IMR-90 (cell line): ENCODE data around the gene ESRRB. TPM values are rescaled to one million over a fixed set of nuclear protein-coding genes. Genes with fewer than 3 reads are reported as not detected.
"Not testable (repeated sequence)": the region's sequence is repeated elsewhere in the genome, so short reads cannot be mapped to it uniquely, and the experiment has no call there.

Experiments used
- ATAC-seq: fragments of 200-7000 bp; cut with Tn5 transposase; 2 replicates; pipeline ENCODE4 v1.9.1; 2020; ENCODE audit warnings: low read depth, mild to moderate bottlenecking, moderate library complexity
- BruUV-seq: library from RNA; stranded (reverse); fragments of 400-500 nt; replicated peaks from 2 replicates; lab custom pipeline; 2021; lab: Mats Ljungman, UMichigan
- CTCF ChIA-PET: fragments of 300-600 bp; formaldehyde crosslinking; extraction: SDS; loops from one replicate; lab custom pipeline; 2021; ENCODE audit warnings: antibody characterized with exemption; lab: Yijun Ruan, JAX
- POLR2A ChIA-PET: fragments of 300-600 bp; sonication (Branson Sonifier 250); formaldehyde crosslinking; loops from one replicate; lab custom pipeline; 2022; ENCODE audit warnings: antibody characterized with exemption; ENCODE audit not compliant: unreplicated experiment; lab: Charles Lee
- DNase-seq: peaks from one replicate; pipeline ENCODE4 v3.0.0; 2013
- H2AFZ ChIP-seq: replicated peaks from 2 replicates; pipeline ENCODE3; 2013; ENCODE audit warnings: low read length, mild to moderate bottlenecking; ENCODE audit not compliant: poor library complexity
- H2AK5ac ChIP-seq: 2 replicates; pipeline ENCODE4 v1.6.1; 2013; ENCODE audit warnings: low read depth, low read length, inconsistent platforms
- H2AK9ac ChIP-seq: replicated peaks from 2 replicates; pipeline ENCODE3; 2013; ENCODE audit warnings: mild to moderate bottlenecking, low read depth, low read length, moderate library complexity; ENCODE audit not compliant: poor library complexity
- H2BK120ac ChIP-seq: 2 replicates; pipeline ENCODE4 v1.6.1; 2013; ENCODE audit warnings: low read depth, low read length, inconsistent platforms
- H2BK15ac ChIP-seq: 3 replicates; pipeline ENCODE4 v1.6.1; 2013; ENCODE audit warnings: low read depth, low read length, inconsistent platforms
- H2BK20ac ChIP-seq: 2 replicates; pipeline ENCODE4 v1.6.1; 2013; ENCODE audit warnings: low read depth, mild to moderate bottlenecking, inconsistent platforms, low read length, moderate library complexity
- H2BK5ac ChIP-seq: 2 replicates; pipeline ENCODE4 v1.6.1; 2013; ENCODE audit warnings: mild to moderate bottlenecking, low read depth, low read length, inconsistent platforms; ENCODE audit not compliant: poor library complexity, severe bottlenecking
- H3K14ac ChIP-seq: replicated peaks from 2 replicates; pipeline ENCODE4 v1.6.1; 2013; ENCODE audit warnings: low read depth, low read length, inconsistent platforms
- H3K18ac ChIP-seq: 2 replicates; pipeline ENCODE4 v1.6.1; 2013; ENCODE audit warnings: low read depth, low read length, control low read depth
- H3K23ac ChIP-seq: 2 replicates; pipeline ENCODE4 v1.6.1; 2013; ENCODE audit warnings: low read depth, low read length, inconsistent platforms
- H3K27ac ChIP-seq: 2 replicates; pipeline ENCODE4 v1.5.1; 2013; ENCODE audit warnings: mild to moderate bottlenecking, control low read depth, low read length; ENCODE audit not compliant: insufficient read depth
- H3K27me3 ChIP-seq: 2 replicates; pipeline ENCODE4 v1.6.1; 2013; ENCODE audit warnings: low read length; ENCODE audit not compliant: control insufficient read depth, insufficient read depth
- H3K36me3 ChIP-seq: 2 replicates; pipeline ENCODE4 v1.6.1; 2013; ENCODE audit warnings: low read length, mixed read lengths; ENCODE audit not compliant: control insufficient read depth, insufficient read depth
- H3K4ac ChIP-seq: 2 replicates; pipeline ENCODE4 v1.6.1; 2013; ENCODE audit warnings: low read depth, low read length, inconsistent platforms
- H3K4me1 ChIP-seq: 2 replicates; pipeline ENCODE4 v1.6.1; 2013; ENCODE audit warnings: low read length, mixed read lengths; ENCODE audit not compliant: control insufficient read depth, insufficient read depth
- H3K4me2 ChIP-seq: 2 replicates; pipeline ENCODE4 v1.6.1; 2013; ENCODE audit warnings: low read depth, mild to moderate bottlenecking, control low read depth, low read length, moderate library complexity
- H3K4me3 ChIP-seq: 2 replicates; pipeline ENCODE4 v1.5.1; 2013; ENCODE audit warnings: low read depth, mild to moderate bottlenecking, control low read depth, low read length, moderate library complexity; ENCODE audit not compliant: insufficient read depth
- H3K56ac ChIP-seq: 2 replicates; pipeline ENCODE4 v1.6.1; 2013; ENCODE audit warnings: low read length, inconsistent platforms; ENCODE audit not compliant: insufficient read depth; ENCODE audit errors: extremely low read depth
- H3K79me1 ChIP-seq, 2 experiments: 2 replicates each; pipeline ENCODE4 v1.6.1; 2013; ENCODE audit warnings: low read length in 2 of 2, inconsistent platforms in 1 of 2, low read depth in 1 of 2
- H3K9ac ChIP-seq: 2 replicates; pipeline ENCODE4 v1.6.1; 2013; ENCODE audit warnings: low read depth, low read length, control low read depth
- H3K9me1 ChIP-seq: 2 replicates; pipeline ENCODE4 v1.6.1; 2013; ENCODE audit warnings: low read length, inconsistent platforms; ENCODE audit not compliant: insufficient read depth
- H3K9me3 ChIP-seq: 2 replicates; pipeline ENCODE4 v1.6.1; 2013; ENCODE audit warnings: low read length; ENCODE audit not compliant: control insufficient read depth, insufficient read depth
- H4K20me1 ChIP-seq: 2 replicates; pipeline ENCODE4 v1.6.1; 2013; ENCODE audit warnings: low read length, inconsistent platforms; ENCODE audit not compliant: insufficient read depth
- H4K5ac ChIP-seq: 2 replicates; pipeline ENCODE4 v1.6.1; 2013; ENCODE audit warnings: mild to moderate bottlenecking, low read depth, low read length, control low read depth
- H4K8ac ChIP-seq, 2 experiments: 2 replicates each; pipeline ENCODE4 v1.6.1; 2013; ENCODE audit warnings: low read depth in 2 of 2, low read length in 2 of 2, control low read depth in 1 of 2, inconsistent platforms in 1 of 2
- H4K91ac ChIP-seq: 2 replicates; pipeline ENCODE4 v1.6.1; 2013; ENCODE audit warnings: low read depth, low read length, inconsistent platforms; ENCODE audit not compliant: insufficient read depth
- POLR2A ChIP-seq: IDR thresholded peaks from 2 replicates; pipeline ENCODE4 v1.6.1; 2012; ENCODE audit warnings: mild to moderate bottlenecking, low read depth, low read length
- WGBS, 2 experiments: methylation state at CpG; one replicate each; pipeline versions ENCODE4 v1.1.5 to v1.1.7; 2013; ENCODE audit warnings: missing lambda C conversion rate in 2 of 2; ENCODE audit not compliant: insufficient read length in 1 of 2; ENCODE audit errors: extremely low coverage in 2 of 2; 5-methylcytosine and 5-hydroxymethylcytosine counted together
- dilution Hi-C: fragments of 300-500 bp; cut with HindIII; formaldehyde crosslinking; loops from one replicate; pipeline ENCODE4 v1.14.3; 2018; ENCODE audit warnings: low sequenced_read_pairs; ENCODE audit not compliant: unreplicated experiment
- in situ Hi-C: fragments of 300-500 bp; cut with MboI; formaldehyde crosslinking; loops from 3 replicates; pipeline ENCODE4 v1.14.3; 2019; ENCODE audit warnings: low sequenced_read_pairs, inconsistent platforms, mixed read lengths
- intact Hi-C: fragments of 100-400 bp; cut with micrococcal nuclease; formaldehyde crosslinking; loops from 2 replicates; pipeline ENCODE4 v1.10.0; 2022
- polyA plus RNA-seq, 3 experiments: library from polyadenylated mRNA; depleted of rRNA; stranded (reverse); fragments of >200 nt; gene quantifications; 2 replicates each; pipeline ENCODE4 v1.2.3, GENCODE V29; 2012; ENCODE audit warnings: low replicate concordance in 1 of 3
- total RNA-seq: library from RNA; depleted of rRNA; stranded (reverse); fragments of >200 nt; gene quantifications from 2 replicates; pipeline ENCODE4 v1.2.3, GENCODE V29; 2012

The ESRRB gene
- total and polyA plus RNA-seq, 2 of the 4 experiments (the other 2 are of a cell fraction): not detected

DNA sequence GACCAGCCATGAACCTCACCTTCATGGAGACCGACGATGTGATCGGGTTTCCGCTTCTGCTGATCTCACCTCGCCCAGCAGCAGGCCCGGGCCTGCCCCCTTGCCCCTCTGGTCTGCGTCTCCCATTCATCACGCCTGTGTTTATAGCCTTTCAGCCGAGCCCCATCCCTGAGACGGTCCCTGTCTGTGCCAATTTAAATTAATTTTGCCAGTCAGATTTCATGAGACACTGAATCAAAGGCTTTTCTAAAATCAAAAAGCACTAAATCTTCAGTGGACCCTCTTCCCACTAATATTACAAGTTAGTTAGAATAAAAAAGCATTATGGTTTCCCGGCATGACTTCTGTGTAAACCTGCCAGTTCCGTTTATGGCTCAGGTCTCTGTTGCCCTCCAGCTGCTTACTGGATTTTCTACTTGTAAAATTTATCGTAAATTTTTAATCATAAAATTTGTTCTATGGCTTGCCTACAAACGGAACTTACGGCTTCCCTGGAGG, 155.9 kb downstream of the ESRRB start:
- Histone ChIP-seq H3K56ac (no peak overlapping the region), H3K9me1 (no peaks in the 10 kb centered on the region), H4K8ac (no peak overlapping the region), H3K36me3 (no peaks in the 10 kb centered on the region), H3K9me3 (no peaks in the 10 kb centered on the region), H2BK15ac (no peak overlapping the region), H4K20me1 (no peaks in the 10 kb centered on the region), H3K4me1 (no peaks in the 10 kb centered on the region), H2AFZ (no peak overlapping the region), H3K4ac (no peak overlapping the region), H2BK120ac (no peak overlapping the region), H2BK5ac (no peak overlapping the region), H3K79me1 (no peaks in the 10 kb centered on the region), H2AK9ac (no peak overlapping the region), H3K9ac (no peak overlapping the region), H3K18ac (no peak overlapping the region), H2AK5ac (no peak overlapping the region), H4K91ac (no peak overlapping the region), H2BK20ac (no peak overlapping the region), H4K5ac (no peak overlapping the region), H3K27ac (no peak overlapping the region), H3K27me3 (no peaks in the 10 kb centered on the region), H3K4me3 (no peak overlapping the region), H3K14ac (no peak overlapping the region), H3K23ac (no peak overlapping the region), H3K4me2 (no peak overlapping the region)
- ChIA-PET CTCF (interaction anchor here (0.6 kb wide), 1 partner anchor 95 kb away, joined by 3 read pairs; no protein-coding TSS in a partner anchor), POLR2A (no interaction called here)
- 32% methylated on average over 9 of the region's 15 CpGs; no CpG with 5 or more reads in 1 of the 2 experiments for WGBS, 2 experiments
- intact Hi-C loops (no loop called here), dilution Hi-C loops (no loop called here), in situ Hi-C loops (no loop called here)
- ATAC-seq: no peak
- no peak for DNase-seq
- BruUV-seq: no TSS peak
- TF ChIP-seq POLR2A: no peak

DNA sequence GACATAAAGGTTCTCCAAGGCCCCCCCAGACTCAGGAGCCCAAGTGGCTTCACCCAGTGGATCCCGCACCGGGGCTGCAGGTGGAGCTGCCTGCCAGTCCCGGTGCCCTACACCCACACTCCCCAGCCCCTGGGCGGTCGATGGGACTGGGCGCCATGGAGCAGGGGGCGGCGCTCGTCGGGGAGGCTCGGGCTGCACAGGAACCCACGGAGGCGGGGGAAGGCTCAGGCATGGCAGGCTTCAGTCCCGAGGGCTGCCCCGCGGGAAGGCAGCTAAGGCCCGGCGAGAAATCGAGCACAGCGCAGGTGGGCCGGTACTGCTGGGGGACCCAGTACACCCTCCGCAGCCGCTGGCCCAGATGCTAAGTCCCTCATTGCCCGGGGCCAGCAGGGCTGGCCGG, 160.7 kb downstream of the ESRRB start:
- H3K4ac ChIP-seq, in situ Hi-C loops, ATAC-seq, H3K27ac ChIP-seq, H2BK5ac ChIP-seq, H3K4me3 ChIP-seq, H2AK9ac ChIP-seq, H3K14ac ChIP-seq, H2BK120ac ChIP-seq, H2BK15ac ChIP-seq, H2AK5ac ChIP-seq, BruUV-seq, POLR2A ChIA-PET, H3K9ac ChIP-seq, H4K5ac ChIP-seq, H3K23ac ChIP-seq, H3K36me3 ChIP-seq, H3K4me2 ChIP-seq, DNase-seq, H3K4me1 ChIP-seq, H3K9me1 ChIP-seq, H2AFZ ChIP-seq, H3K56ac ChIP-seq, H3K79me1 ChIP-seq, intact Hi-C loops, H3K27me3 ChIP-seq, H4K8ac ChIP-seq, H4K20me1 ChIP-seq, H3K9me3 ChIP-seq, H4K91ac ChIP-seq, H3K18ac ChIP-seq, H2BK20ac ChIP-seq, dilution Hi-C loops, CTCF ChIA-PET: not testable (repeated sequence)
- 95% methylated on average over 4 of the region's 25 CpGs; no CpG with 5 or more reads in 1 of the 2 experiments for WGBS, 2 experiments
